GM10248 (cell line): ENCODE data around the gene SPEG.

Experiments
- CTCF ChIA-PET: fragments of 300-600 bp; sonication (Branson Sonifier 250); formaldehyde crosslinking; extraction: SDS; loops from one replicate; lab custom pipeline; 2021; ENCODE audit warnings: antibody characterized with exemption; lab: Yijun Ruan, JAX
- POLR2A ChIA-PET: fragments of 350-650 bp; sonication (Branson Sonifier 250); formaldehyde crosslinking; extraction: SDS; loops from one replicate; lab custom pipeline; 2020; ENCODE audit warnings: antibody characterized with exemption; lab: Yijun Ruan, JAX
- DNase-seq: peaks from one replicate; pipeline ENCODE4 v3.0.0; 2012; ENCODE audit errors: extremely low spot score
- TF ChIP-seq, protein P1 (sequence below): IDR thresholded peaks from 2 replicates; pipeline ENCODE4 v1.5.1; 2012; ENCODE audit warnings: mild to moderate bottlenecking, low read depth; ENCODE audit errors: extremely low read depth, missing control alignments, control extremely low read depth

Gene SPEG

DNA sequence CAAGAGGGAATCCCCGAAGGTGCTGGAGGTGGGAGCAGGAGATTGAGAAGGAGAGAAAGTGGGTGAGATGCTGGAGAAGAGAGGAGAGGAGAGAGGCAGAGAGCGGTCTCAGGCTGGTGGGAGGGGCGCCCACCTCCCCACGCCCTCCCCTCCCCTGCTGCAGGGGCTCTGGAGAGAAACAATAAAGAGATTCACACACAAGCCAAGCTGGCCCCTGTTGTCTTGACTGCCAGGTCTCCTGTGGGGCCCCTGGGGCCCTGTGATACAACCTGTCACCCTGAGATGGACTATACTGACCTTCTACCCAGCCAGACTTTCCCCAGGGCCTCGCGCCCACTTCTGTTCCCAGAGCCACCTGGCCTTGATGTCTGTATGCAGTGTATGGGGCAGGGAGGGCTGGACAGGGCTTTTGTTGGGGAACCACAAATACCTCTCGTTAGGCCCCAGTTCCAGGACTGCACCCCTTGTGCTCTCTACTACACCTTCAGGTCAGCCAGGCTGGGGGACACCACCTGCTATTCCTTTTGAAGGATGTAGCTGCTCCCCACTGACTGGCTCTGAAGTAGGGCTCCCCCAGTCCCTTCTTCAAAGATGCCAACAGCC is 8.0 kb upstream of the SPEG start:
- ChIA-PET POLR2A (no interaction called here), CTCF (interaction anchor here (1.4 kb wide), 1 partner anchor 32 kb away, joined by 3 read pairs; no protein-coding TSS in a partner anchor)

DNA sequence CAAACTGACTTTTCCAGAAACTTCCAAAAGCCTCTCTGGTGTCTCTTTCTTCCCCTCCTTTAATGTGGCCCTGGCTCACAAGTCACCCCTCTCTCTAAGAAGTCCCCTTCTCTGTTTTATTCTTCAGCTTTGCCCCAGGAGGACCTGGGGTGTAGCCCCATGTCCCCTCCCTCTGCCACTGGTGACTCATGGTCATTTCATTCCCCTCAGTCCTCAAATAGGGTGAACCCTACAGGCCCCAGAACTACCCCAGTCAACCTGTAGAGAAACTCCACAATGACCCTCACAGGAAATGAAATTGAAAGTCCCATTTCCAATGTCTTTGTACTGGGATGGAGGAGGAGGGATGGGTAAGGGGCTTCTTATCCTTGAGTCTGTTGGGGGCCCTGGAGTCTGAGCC is 6.2 kb upstream of the SPEG start:
- ChIA-PET CTCF (interaction anchor here (1.2 kb wide), 1 partner anchor 101 kb away, joined by 6 read pairs; no protein-coding TSS in a partner anchor), POLR2A (no interaction called here)
- TF ChIP-seq, protein P1, sequence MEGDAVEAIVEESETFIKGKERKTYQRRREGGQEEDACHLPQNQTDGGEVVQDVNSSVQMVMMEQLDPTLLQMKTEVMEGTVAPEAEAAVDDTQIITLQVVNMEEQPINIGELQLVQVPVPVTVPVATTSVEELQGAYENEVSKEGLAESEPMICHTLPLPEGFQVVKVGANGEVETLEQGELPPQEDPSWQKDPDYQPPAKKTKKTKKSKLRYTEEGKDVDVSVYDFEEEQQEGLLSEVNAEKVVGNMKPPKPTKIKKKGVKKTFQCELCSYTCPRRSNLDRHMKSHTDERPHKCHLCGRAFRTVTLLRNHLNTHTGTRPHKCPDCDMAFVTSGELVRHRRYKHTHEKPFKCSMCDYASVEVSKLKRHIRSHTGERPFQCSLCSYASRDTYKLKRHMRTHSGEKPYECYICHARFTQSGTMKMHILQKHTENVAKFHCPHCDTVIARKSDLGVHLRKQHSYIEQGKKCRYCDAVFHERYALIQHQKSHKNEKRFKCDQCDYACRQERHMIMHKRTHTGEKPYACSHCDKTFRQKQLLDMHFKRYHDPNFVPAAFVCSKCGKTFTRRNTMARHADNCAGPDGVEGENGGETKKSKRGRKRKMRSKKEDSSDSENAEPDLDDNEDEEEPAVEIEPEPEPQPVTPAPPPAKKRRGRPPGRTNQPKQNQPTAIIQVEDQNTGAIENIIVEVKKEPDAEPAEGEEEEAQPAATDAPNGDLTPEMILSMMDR: no peak
- no peak for DNase-seq

More for the DNA sequence above, 8.0 kb upstream of the SPEG start:
- TF ChIP-seq, protein P1: no peak
- DNase-seq: no peak

DNA sequence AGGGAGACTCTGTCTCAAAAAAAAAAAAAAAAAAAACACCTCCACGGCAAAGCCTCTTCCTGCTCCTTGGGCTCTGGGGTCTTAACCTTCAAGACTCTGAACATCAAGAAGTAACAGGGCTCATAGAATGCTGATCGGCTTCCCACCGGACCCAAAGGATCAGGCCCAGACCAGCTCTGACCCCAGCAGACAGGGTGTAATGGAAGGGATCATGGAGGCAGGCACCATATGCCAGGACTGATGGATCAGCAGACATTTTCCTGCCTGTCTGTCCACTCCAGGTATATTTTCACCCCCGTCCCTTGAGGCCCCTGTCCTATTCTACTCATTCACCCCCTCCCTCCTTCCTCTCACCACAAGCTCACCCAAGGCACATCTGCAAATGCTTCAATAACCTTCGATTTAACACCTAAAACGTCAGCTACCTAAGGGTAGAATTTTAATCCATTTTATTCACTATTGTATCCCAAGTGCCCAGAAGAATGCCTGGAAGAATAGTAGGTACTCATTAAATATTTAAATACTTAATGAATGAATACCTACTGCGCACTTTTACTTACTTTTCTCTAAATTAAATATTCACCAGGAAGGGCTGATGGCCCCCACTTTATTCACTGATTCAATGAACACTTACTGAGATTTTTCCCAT is 4.6 kb upstream of the SPEG start:
- DNase-seq: no peak
- TF ChIP-seq, protein P1: no peak
- ChIA-PET CTCF (interaction anchor here (1.0 kb wide), 1 partner anchor 100 kb away, joined by 4 read pairs; no protein-coding TSS in a partner anchor), POLR2A (interaction anchor here (0.6 kb wide), 2 partner anchors 375 to 550 kb away, joined by 5 to 6 read pairs; partner anchors contain the start of gene WNT10A)

- ChIA-PET CTCF (interaction anchor here (1.0 kb wide), 1 partner anchor 99 kb away, joined by 4 read pairs; no protein-coding TSS in a partner anchor), POLR2A (interaction anchor here (0.6 kb wide), 2 partner anchors 376 to 550 kb away, joined by 5 to 6 read pairs; partner anchors contain the start of gene WNT10A)
- no peak for DNase-seq
- TF ChIP-seq, protein P1: no peak
These were observed 3.7 kb upstream of the SPEG start for GRCh38 chr2:219430633-219431615.

DNA sequence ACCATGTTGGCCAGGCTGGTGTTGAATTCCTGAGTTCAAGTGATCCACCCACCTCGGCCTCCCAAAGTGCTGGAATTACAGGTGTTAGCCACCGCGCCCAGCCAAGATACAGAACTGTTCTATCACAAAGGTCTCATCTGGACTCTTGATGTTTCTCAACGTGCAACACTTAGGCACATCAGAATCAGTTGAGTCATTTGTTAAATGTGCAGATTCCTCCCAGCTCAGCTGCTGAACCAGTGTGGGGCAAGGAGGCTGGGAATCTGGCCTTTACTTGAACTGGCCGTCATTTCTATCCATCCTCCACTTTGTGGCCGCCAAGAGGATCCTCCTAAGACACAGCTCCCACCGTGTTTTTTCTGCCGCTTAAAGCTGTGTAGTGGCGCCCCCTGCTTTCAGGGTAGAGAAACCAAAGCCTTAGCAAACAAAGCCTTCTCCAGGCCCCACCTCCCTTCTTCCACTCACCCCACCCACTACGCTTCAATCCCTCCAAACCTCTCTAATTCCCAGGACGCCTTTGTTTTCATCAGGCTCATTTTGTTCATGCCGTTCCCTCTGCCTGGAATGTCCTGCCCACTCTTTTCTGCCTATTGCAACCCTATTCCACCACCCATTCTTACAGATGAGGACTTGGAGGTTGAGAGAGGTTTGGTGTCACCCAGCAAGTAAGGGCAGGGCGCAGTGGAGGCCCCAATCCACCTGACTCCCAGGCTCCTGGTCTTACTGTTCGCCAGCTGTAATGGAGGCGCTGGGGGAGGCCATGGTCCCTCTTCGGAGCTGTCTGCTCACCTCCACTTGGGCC is 776 bp upstream of the SPEG start:
- POLR2A ChIA-PET: no interaction called here
- TF ChIP-seq, protein P1: no peak
- CTCF ChIA-PET: interaction anchor here (1.0 to 1.9 kb wide), 5 partner anchors 11 to 96 kb away, joined by 3 to 6 read pairs (median 4); no protein-coding TSS in a partner anchor
- no peak for DNase-seq
